WTC11 (cell line): ENCODE results near the gene RAB8B. TPM values are rescaled to one million over a fixed set of nuclear protein-coding genes. Genes with fewer than 3 reads are reported as not detected.
A peak's percentile ranks its signal among the peaks of the same experiment; 100 is the strongest.

ENCODE experiments used
- ATAC-seq: fragments of 200-7000 bp; cut with Tn5 transposase; 2 replicates; pipeline ENCODE4 v1.10.0; 2021; ENCODE audit warnings: mild to moderate bottlenecking, moderate library complexity
- CTCF ChIA-PET: fragments of 300-600 bp; sonication (Branson Sonifier 250); formaldehyde crosslinking; loops from one replicate; lab custom pipeline; 2021; ENCODE audit warnings: antibody characterized with exemption; lab: Charles Lee
- POLR2A ChIA-PET: fragments of 350-600 bp; sonication (Branson Sonifier 250); formaldehyde crosslinking; loops from one replicate; lab custom pipeline; 2021; ENCODE audit warnings: antibody characterized with exemption; lab: Charles Lee
- DNase-seq: peaks from one replicate; pipeline ENCODE4 v3.0.0; 2021; ENCODE audit warnings: low spot score
- H3K27ac Mint-ChIP-seq: 2 replicates; pipeline ENCODE4 v1.8.0; 2021; ENCODE audit warnings: mixed read lengths
- H3K27me3 Mint-ChIP-seq: 2 replicates; pipeline ENCODE4 v1.8.0; 2021; ENCODE audit warnings: low read depth, mild to moderate bottlenecking, moderate library complexity, mixed read lengths
- H3K36me3 Mint-ChIP-seq: 2 replicates; pipeline ENCODE4 v1.8.0; 2021; ENCODE audit warnings: mixed read lengths
- H3K4me1 Mint-ChIP-seq: 2 replicates; pipeline ENCODE4 v1.8.0; 2022; ENCODE audit warnings: mixed read lengths
- H3K4me3 Mint-ChIP-seq: 2 replicates; pipeline ENCODE4 v1.8.0; 2021; ENCODE audit warnings: mild to moderate bottlenecking, moderate library complexity, mixed read lengths
- H3K9me3 Mint-ChIP-seq: 2 replicates; pipeline ENCODE4 v1.8.0; 2021; ENCODE audit warnings: mixed read lengths
- ATF1 ChIP-seq: sonication (generic); formaldehyde crosslinking; IDR thresholded peaks from 2 replicates; pipeline ENCODE4 v1.8.1; 2023; ENCODE audit warnings: mild to moderate bottlenecking, moderate library complexity, missing genetic modification reagents
- ATF6 ChIP-seq: sonication (generic); formaldehyde crosslinking; IDR thresholded peaks from 2 replicates; pipeline ENCODE4 v1.8.1; 2023; ENCODE audit warnings: mild to moderate bottlenecking, missing genetic modification reagents
- GTF2I ChIP-seq: fragments of 250-450 bp; sonication (Bioruptor Pico); conservative IDR thresholded peaks from 2 replicates; pipeline ENCODE4 v1.4.0; 2021; ENCODE audit warnings: mild to moderate bottlenecking
- MLX ChIP-seq: sonication (generic); formaldehyde crosslinking; IDR thresholded peaks from 2 replicates; pipeline ENCODE4 v1.8.1; 2023; ENCODE audit warnings: mild to moderate bottlenecking, missing genetic modification reagents, moderate library complexity
- NR2C2 ChIP-seq: sonication (generic); formaldehyde crosslinking; IDR thresholded peaks from 2 replicates; pipeline ENCODE4 v1.8.0; 2022; ENCODE audit warnings: mild to moderate bottlenecking, missing genetic modification reagents
- OVOL2 ChIP-seq: fragments of 250-450 bp; sonication (Bioruptor Pico); IDR thresholded peaks from 2 replicates; pipeline ENCODE4 v1.9.0; 2021; ENCODE audit warnings: mild to moderate bottlenecking, borderline replicate concordance
- SMAD3 ChIP-seq: sonication (generic); formaldehyde crosslinking; IDR thresholded peaks from 2 replicates; pipeline ENCODE4 v1.8.0; 2022; ENCODE audit warnings: missing genetic modification reagents, mild to moderate bottlenecking, borderline replicate concordance
- SMAD4 ChIP-seq: sonication (generic); formaldehyde crosslinking; IDR thresholded peaks from 2 replicates; pipeline ENCODE4 v1.8.0; 2022; ENCODE audit warnings: mild to moderate bottlenecking, missing genetic modification reagents
- TCF7 ChIP-seq: sonication (generic); formaldehyde crosslinking; IDR thresholded peaks from 2 replicates; pipeline ENCODE4 v1.8.0; 2022; ENCODE audit warnings: mild to moderate bottlenecking, low read depth, missing genetic modification reagents, moderate library complexity
- TEAD1 ChIP-seq: sonication (generic); formaldehyde crosslinking; IDR thresholded peaks from 2 replicates; pipeline ENCODE4 v1.8.0; 2022; ENCODE audit warnings: mild to moderate bottlenecking, missing genetic modification reagents
- TP53 ChIP-seq: sonication (generic); formaldehyde crosslinking; IDR thresholded peaks from 2 replicates; pipeline ENCODE4 v1.8.1; 2023; ENCODE audit warnings: mild to moderate bottlenecking, missing genetic modification reagents
- ZNF317 ChIP-seq: sonication (generic); formaldehyde crosslinking; IDR thresholded peaks from 2 replicates; pipeline ENCODE4 v1.8.1; 2023; ENCODE audit warnings: low read depth, mild to moderate bottlenecking, moderate library complexity, missing genetic modification reagents, borderline replicate concordance
- ZNF671 ChIP-seq: fragments of 250-450 bp; sonication (Bioruptor Pico); IDR thresholded peaks from 2 replicates; pipeline ENCODE4 v1.8.0; 2021; ENCODE audit warnings: mild to moderate bottlenecking
- total RNA-seq: library from RNA; stranded (reverse); gene quantifications from 3 replicates; pipeline ENCODE4 v1.2.3, GENCODE V29; 2021
- TF ChIP-seq, protein P1 (sequence below): fragments of 250-450 bp; sonication (Bioruptor Pico); IDR thresholded peaks from 2 replicates; pipeline ENCODE4 v1.9.0; 2021; ENCODE audit warnings: mild to moderate bottlenecking
- TF ChIP-seq, protein P2 (sequence below): sonication (generic); formaldehyde crosslinking; IDR thresholded peaks from 2 replicates; pipeline ENCODE4 v1.8.0; 2022; ENCODE audit warnings: mild to moderate bottlenecking, missing genetic modification reagents
- TF ChIP-seq, protein P3 (sequence below): fragments of 250-450 bp; sonication (Bioruptor Pico); IDR thresholded peaks from 2 replicates; pipeline ENCODE4 v1.9.0; 2021; ENCODE audit warnings: mild to moderate bottlenecking
- TF ChIP-seq, protein P4 (sequence below): fragments of 200-600 bp; IDR thresholded peaks from 2 replicates; pipeline ENCODE4 v1.8.0; 2022; ENCODE audit warnings: antibody characterized with exemption

Gene RAB8B
- total RNA-seq, 1 experiment from 2014 or later = 32.5 TPM

DNA sequence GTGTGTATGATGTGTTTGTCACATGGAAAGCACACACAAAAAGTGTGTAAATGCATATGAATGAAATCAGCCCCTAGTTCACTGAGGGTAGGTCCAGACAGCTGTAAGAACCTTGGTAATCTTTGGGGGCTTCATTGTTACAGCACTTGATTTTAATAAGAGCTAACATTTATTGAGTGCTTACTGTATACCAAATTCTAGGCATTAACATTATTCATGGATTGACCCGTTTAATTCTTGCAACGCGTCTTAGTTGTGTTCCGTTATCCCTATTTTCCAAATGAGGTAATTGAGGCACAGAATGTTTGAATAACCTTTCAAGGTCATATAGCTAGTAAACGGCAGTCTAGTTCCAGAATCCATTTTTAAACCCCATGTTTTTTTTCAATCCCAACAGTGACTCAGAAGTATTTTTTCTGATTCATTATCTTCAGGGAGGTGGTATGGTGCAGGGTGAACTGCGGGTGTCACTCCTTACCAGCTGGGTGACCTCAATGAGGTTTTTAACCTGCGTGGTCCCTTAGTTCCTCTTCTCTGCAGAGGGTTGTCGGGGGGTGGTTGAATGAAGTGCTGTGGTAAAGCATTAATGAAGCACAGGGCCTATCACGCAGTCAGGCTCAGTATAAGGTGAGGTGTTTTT is 14.2 kb downstream of the RAB8B start:
- Mint-ChIP-seq H3K9me3 (no peaks in the 10 kb centered on the region), H3K4me3 (no peak overlapping the region), H3K4me1 (peaks cover 29% of the 10 kb centered on the region), H3K27me3 (no peaks in the 10 kb centered on the region), H3K27ac (no peak overlapping the region), H3K36me3 (no peaks in the 10 kb centered on the region; the same call in 1 of the 2 replicates)
- TF ChIP-seq NR2C2 (CRISPR knock-in tag) (no peak), GTF2I (CRISPR knock-in tag) (no peak), TCF7 (CRISPR knock-in tag) (no peak), SMAD3 (CRISPR knock-in tag) (no peak), ATF6 (no peak), OVOL2 (CRISPR knock-in tag) (no peak), ZNF317 (no peak), SMAD4 (CRISPR knock-in tag) (no peak), TEAD1 (CRISPR knock-in tag) (no peak), MLX (CRISPR knock-in tag) (no peak), ATF1 (no peak), TP53 (no peak), ZNF671 (no peak)
- TF ChIP-seq, protein P1, sequence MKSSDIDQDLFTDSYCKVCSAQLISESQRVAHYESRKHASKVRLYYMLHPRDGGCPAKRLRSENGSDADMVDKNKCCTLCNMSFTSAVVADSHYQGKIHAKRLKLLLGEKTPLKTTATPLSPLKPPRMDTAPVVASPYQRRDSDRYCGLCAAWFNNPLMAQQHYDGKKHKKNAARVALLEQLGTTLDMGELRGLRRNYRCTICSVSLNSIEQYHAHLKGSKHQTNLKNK (CRISPR knock-in tag) = no peak
- TF ChIP-seq, protein P2, sequence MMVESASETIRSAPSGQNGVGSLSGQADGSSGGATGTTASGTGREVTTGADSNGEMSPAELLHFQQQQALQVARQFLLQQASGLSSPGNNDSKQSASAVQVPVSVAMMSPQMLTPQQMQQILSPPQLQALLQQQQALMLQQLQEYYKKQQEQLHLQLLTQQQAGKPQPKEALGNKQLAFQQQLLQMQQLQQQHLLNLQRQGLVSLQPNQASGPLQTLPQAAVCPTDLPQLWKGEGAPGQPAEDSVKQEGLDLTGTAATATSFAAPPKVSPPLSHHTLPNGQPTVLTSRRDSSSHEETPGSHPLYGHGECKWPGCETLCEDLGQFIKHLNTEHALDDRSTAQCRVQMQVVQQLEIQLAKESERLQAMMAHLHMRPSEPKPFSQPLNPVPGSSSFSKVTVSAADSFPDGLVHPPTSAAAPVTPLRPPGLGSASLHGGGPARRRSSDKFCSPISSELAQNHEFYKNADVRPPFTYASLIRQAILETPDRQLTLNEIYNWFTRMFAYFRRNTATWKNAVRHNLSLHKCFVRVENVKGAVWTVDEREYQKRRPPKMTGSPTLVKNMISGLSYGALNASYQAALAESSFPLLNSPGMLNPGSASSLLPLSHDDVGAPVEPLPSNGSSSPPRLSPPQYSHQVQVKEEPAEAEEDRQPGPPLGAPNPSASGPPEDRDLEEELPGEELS (CRISPR knock-in tag) = no peak
- TF ChIP-seq, protein P3, sequence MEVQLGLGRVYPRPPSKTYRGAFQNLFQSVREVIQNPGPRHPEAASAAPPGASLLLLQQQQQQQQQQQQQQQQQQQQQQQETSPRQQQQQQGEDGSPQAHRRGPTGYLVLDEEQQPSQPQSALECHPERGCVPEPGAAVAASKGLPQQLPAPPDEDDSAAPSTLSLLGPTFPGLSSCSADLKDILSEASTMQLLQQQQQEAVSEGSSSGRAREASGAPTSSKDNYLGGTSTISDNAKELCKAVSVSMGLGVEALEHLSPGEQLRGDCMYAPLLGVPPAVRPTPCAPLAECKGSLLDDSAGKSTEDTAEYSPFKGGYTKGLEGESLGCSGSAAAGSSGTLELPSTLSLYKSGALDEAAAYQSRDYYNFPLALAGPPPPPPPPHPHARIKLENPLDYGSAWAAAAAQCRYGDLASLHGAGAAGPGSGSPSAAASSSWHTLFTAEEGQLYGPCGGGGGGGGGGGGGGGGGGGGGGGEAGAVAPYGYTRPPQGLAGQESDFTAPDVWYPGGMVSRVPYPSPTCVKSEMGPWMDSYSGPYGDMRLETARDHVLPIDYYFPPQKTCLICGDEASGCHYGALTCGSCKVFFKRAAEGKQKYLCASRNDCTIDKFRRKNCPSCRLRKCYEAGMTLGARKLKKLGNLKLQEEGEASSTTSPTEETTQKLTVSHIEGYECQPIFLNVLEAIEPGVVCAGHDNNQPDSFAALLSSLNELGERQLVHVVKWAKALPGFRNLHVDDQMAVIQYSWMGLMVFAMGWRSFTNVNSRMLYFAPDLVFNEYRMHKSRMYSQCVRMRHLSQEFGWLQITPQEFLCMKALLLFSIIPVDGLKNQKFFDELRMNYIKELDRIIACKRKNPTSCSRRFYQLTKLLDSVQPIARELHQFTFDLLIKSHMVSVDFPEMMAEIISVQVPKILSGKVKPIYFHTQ (CRISPR knock-in tag) = no peak
- TF ChIP-seq, protein P4, sequence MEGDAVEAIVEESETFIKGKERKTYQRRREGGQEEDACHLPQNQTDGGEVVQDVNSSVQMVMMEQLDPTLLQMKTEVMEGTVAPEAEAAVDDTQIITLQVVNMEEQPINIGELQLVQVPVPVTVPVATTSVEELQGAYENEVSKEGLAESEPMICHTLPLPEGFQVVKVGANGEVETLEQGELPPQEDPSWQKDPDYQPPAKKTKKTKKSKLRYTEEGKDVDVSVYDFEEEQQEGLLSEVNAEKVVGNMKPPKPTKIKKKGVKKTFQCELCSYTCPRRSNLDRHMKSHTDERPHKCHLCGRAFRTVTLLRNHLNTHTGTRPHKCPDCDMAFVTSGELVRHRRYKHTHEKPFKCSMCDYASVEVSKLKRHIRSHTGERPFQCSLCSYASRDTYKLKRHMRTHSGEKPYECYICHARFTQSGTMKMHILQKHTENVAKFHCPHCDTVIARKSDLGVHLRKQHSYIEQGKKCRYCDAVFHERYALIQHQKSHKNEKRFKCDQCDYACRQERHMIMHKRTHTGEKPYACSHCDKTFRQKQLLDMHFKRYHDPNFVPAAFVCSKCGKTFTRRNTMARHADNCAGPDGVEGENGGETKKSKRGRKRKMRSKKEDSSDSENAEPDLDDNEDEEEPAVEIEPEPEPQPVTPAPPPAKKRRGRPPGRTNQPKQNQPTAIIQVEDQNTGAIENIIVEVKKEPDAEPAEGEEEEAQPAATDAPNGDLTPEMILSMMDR = no peak
- ChIA-PET POLR2A (no interaction called here), CTCF (interaction anchor here (1.2 to 2.1 kb wide), 3 partner anchors 10 to 199 kb away, joined by 3 to 6 read pairs (median 3); no protein-coding TSS in a partner anchor)
- DNase-seq (no peak), ATAC-seq (peak; percentile 57; the same call in 1 of the 2 replicates)
